Activated naive CD4-positive, alpha-beta T cell treated with anti-CD3 and anti-CD28 coated beads, Interleukin-2, amount 50 U/mL, for 24 hours (primary cell): ENCODE results near the gene TM4SF20.

Source experiments
- H3K27ac Mint-ChIP-seq: one replicate; pipeline ENCODE4 v1.8.0; 2021; ENCODE audit warnings: mild to moderate bottlenecking, mixed read lengths
- H3K27me3 Mint-ChIP-seq: one replicate; pipeline ENCODE4 v1.8.0; 2021; ENCODE audit warnings: mixed read lengths
- H3K36me3 Mint-ChIP-seq: one replicate; pipeline ENCODE4 v1.8.0; 2021; ENCODE audit warnings: mixed read lengths
- H3K4me1 Mint-ChIP-seq: one replicate; pipeline ENCODE4 v1.8.0; 2021; ENCODE audit warnings: mixed read lengths
- H3K4me3 Mint-ChIP-seq: one replicate; pipeline ENCODE4 v1.8.0; 2021; ENCODE audit warnings: mild to moderate bottlenecking, mixed read lengths
- H3K9me3 Mint-ChIP-seq: one replicate; pipeline ENCODE4 v1.8.0; 2021; ENCODE audit warnings: mixed read lengths

Gene TM4SF20

DNA sequence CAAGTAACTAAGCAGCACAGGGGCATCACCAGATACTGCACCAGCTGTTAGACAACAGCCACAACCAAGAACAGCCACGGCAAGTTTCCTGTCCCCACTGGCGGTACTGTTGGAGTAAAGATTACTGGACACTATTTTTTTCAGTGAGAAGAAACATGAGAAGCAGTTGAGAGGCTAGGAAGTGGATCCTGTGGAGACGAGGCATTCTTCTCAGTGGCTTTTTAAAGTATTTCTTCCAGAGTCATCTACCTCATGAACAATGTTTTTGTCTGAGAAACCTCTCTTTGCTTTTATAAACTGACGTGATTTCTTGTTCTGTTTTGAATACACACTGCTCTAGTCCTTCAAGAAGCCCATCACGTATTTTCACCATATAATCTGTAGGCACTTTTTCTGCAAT lies 18.8 kb downstream of the TM4SF20 start:
- H3K9me3 Mint-ChIP-seq: no peaks in the 10 kb centered on the region
- H3K36me3 Mint-ChIP-seq: no peaks in the 10 kb centered on the region
- no peaks in the 10 kb centered on the region for H3K27me3 Mint-ChIP-seq
- peak overlapping the region; percentile 41 for H3K27ac Mint-ChIP-seq
- no peak overlapping the region for H3K4me3 Mint-ChIP-seq
- no peaks in the 10 kb centered on the region for H3K4me1 Mint-ChIP-seq

DNA sequence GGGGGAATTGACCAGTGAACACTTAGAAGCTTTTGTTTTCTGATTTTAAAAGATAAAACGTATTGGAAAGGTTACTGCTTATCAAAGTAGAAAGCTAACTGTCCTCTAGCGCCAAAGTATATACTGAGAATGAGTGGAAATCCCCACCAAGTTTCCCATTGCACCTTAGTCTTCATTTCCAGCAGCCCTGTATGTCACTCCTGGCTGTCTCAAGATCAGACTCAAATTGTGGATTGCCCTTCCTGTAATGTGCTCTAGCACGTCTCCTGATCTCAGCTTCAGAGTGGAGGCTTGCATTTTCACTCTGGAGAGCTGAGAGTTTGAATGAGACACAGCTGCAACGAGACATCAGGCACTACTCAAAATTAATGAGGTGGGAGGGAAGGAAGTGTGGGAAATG lies 27.5 kb downstream of the TM4SF20 start:
- Mint-ChIP-seq H3K4me1 (peaks cover 8% of the 10 kb centered on the region), H3K9me3 (no peaks in the 10 kb centered on the region), H3K36me3 (peaks cover 3% of the 10 kb centered on the region), H3K27me3 (no peaks in the 10 kb centered on the region), H3K27ac (peak overlapping the region; percentile 23), H3K4me3 (no peak overlapping the region)

DNA sequence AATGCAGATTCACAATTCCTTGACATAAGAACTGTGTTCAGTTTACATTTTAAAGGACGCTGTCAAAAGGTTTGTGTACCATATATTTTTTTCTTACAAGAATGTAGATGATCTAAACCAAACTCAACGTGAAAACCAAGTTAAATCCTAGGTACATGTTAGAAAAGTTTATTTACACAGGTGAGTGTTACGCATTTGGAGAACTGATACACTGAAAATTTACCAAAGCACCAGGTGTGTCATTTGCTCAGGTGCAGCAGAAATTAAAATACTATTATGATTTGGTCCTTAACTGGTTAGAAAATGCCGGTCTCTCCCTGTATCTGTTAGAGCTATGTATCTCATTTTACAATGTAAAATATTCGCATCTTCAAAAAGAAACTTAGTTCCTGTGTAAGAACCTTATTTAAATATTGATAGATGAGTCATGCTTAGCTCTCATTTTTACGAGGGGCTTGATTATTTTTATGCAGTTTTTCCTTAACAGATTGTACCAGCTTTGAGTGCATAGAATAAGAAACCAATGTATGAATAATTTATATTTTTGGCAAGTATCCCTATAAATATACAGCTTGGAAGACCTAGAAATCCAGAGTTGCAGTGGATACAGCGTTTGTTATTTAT lies 29.0 kb downstream of the TM4SF20 start:
- H3K27me3 Mint-ChIP-seq: no peaks in the 10 kb centered on the region
- H3K36me3 Mint-ChIP-seq: peaks cover 9% of the 10 kb centered on the region
- no peak overlapping the region for H3K4me3 Mint-ChIP-seq
- H3K4me1 Mint-ChIP-seq: peaks cover 8% of the 10 kb centered on the region
- H3K27ac Mint-ChIP-seq: no peak overlapping the region
- no peaks in the 10 kb centered on the region for H3K9me3 Mint-ChIP-seq

DNA sequence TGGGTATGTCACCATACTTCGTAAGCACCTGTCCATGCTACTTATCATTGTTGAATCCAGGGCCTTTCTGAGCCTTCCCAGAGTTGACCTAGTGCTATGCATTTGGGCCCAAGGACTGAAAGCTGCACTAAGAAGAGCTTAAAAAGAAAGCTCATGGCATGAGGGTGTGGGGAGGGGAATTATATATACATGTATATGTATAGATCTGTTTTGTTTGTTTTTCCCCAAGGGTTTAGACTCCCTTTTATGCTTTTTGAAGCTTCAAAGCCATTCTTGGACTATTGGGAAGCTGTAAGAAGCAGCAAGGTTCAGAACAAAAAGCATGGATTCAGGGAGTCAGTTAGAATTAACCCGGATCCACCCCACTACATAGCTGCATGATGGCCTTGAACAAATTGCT lies 30.8 kb downstream of the TM4SF20 start:
- Mint-ChIP-seq H3K27me3 (no peaks in the 10 kb centered on the region), H3K9me3 (no peaks in the 10 kb centered on the region), H3K36me3 (peaks cover 8% of the 10 kb centered on the region), H3K27ac (peak overlapping the region; percentile 17), H3K4me3 (no peak overlapping the region), H3K4me1 (peaks cover 8% of the 10 kb centered on the region)

DNA sequence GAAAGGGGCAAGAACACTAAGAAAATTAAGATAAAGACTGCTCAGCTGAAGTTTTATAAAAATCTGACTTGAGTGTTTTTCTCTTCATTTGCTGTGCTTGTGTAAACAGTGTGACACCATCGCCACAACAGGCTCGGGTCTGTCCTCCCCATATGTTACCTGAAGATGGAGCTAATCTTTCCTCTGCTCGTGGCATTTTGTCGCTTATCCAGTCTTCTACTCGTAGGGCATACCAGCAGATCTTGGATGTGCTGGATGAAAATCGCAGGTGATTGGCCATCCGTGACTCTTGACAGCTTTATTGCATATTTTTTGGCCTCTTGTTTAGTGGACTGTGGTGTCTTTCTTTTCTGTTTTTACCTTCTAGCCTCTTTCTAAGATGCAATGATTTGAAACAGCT lies 32.0 kb downstream of the TM4SF20 start:
- peaks cover 10% of the 10 kb centered on the region for H3K36me3 Mint-ChIP-seq
- H3K4me3 Mint-ChIP-seq: no peak overlapping the region
- H3K27ac Mint-ChIP-seq: no peak overlapping the region
- H3K4me1 Mint-ChIP-seq: peaks cover 8% of the 10 kb centered on the region
- H3K27me3 Mint-ChIP-seq: no peaks in the 10 kb centered on the region
- no peaks in the 10 kb centered on the region for H3K9me3 Mint-ChIP-seq

DNA sequence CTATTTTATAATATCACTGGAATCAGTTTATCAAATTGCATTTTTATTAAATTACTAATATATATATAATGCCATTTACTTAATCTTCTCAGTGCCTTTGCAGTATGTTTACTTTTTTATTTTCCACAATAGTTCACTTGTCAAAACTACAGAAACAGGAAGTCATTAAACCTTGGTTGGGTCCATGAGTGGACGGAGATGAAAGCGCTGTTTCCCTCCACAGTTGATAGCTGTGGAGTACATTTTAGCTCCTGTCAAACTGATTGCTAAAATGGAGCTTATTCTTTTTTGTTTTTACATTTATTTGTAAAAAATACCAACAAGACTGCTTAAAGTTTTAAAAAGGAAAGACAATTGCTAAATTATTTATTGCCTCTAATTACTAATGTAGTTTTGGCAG lies 34.9 kb downstream of the TM4SF20 start:
- no peaks in the 10 kb centered on the region for H3K27me3 Mint-ChIP-seq
- H3K27ac Mint-ChIP-seq: no peak overlapping the region
- no peaks in the 10 kb centered on the region for H3K9me3 Mint-ChIP-seq
- peaks cover 13% of the 10 kb centered on the region for H3K36me3 Mint-ChIP-seq
- H3K4me3 Mint-ChIP-seq: no peak overlapping the region
- H3K4me1 Mint-ChIP-seq: no peaks in the 10 kb centered on the region

DNA sequence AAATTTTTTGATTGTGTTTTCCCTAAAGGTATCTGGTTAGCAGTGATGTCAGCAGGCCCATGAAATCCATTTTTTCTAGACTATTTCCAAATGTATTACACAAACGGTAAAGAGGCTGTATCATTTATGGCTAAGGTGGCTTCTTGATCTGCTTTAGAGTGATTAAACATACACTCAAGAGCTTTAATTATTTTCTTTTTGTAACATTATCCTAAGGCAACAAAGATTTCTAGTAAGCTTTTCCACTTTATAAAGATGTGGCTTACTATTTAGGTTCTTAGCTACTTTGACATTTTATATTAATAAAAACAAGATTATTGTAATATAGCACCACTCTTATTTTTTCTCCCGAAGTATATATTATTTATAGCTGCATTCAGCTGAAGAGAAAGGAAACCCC lies 37.6 kb downstream of the TM4SF20 start:
- no peaks in the 10 kb centered on the region for H3K9me3 Mint-ChIP-seq
- no peak overlapping the region for H3K4me3 Mint-ChIP-seq
- H3K27ac Mint-ChIP-seq: no peak overlapping the region
- H3K36me3 Mint-ChIP-seq: peaks cover 15% of the 10 kb centered on the region
- no peaks in the 10 kb centered on the region for H3K4me1 Mint-ChIP-seq
- no peaks in the 10 kb centered on the region for H3K27me3 Mint-ChIP-seq

DNA sequence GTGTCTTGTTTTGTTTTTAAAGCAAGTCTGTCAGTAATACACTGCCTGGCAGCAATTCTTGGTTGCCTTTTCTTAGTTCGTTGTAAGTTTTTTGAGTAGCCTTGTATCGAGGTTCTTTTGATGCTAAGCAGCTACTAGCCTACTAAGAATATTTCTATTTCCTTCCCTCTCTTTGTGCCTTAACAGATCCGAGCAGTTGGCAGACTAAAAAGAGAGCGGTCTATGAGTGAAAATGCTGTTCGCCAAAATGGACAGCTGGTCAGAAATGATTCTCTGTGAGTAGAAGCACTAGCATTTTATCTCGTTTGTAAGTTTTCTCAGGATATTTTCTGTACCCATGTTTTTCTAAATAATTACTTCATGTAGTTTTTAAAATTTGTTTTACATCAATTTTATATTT lies 39.0 kb downstream of the TM4SF20 start:
- Mint-ChIP-seq H3K27ac (no peak overlapping the region), H3K27me3 (no peaks in the 10 kb centered on the region), H3K9me3 (no peaks in the 10 kb centered on the region), H3K4me1 (no peaks in the 10 kb centered on the region), H3K36me3 (peaks cover 22% of the 10 kb centered on the region), H3K4me3 (no peak overlapping the region)

DNA sequence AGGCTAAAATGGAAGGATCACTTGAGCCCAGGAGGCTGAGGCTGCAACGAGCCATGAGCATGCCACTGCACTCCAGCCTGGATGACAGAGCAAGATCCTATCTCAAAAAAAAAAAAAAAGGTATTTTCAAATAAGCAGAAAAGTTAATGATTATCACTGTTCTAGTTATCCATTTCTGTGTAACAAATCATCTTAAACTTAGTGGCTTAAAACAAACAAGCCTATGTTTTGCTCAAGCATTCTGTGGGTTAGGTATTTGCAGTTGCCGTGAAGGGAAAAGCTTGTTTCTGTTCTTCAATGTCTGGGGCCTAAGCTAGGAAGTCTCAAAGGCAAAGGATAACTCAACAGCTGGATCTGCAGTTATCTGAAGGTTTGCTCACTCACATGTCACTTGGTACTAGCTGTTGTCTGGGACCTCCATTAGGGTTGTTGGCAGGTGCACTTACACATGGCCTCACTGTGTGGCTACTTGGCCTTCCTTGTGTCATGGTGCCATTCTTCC lies 40.0 kb downstream of the TM4SF20 start:
- Mint-ChIP-seq H3K27me3 (no peaks in the 10 kb centered on the region), H3K27ac (no peak overlapping the region), H3K4me1 (no peaks in the 10 kb centered on the region), H3K4me3 (no peak overlapping the region), H3K36me3 (peaks cover 27% of the 10 kb centered on the region), H3K9me3 (no peaks in the 10 kb centered on the region)

DNA sequence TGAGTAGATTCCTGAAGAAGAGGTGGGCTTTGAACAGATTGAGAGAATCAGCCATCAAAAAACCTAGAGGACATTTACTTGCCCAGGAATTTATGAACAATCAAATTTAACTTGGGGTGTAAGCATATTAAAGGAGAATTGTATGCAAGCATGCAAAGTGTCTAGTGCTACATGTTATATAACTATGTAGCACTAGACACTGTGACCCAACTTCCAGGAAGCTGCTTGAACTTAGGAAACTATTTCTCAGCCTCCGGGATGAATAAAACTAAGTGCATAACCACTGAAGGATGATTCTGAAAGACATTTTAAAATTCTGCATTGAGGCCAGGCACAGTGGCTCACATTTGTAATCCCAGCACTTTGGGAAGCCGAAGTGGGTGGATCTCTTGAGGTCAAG lies 41.7 kb downstream of the TM4SF20 start:
- H3K4me1 Mint-ChIP-seq: peaks cover under 1% of the 10 kb centered on the region
- no peaks in the 10 kb centered on the region for H3K9me3 Mint-ChIP-seq
- H3K4me3 Mint-ChIP-seq: no peak overlapping the region
- H3K27me3 Mint-ChIP-seq: no peaks in the 10 kb centered on the region
- H3K27ac Mint-ChIP-seq: no peak overlapping the region
- H3K36me3 Mint-ChIP-seq: peaks cover 30% of the 10 kb centered on the region

DNA sequence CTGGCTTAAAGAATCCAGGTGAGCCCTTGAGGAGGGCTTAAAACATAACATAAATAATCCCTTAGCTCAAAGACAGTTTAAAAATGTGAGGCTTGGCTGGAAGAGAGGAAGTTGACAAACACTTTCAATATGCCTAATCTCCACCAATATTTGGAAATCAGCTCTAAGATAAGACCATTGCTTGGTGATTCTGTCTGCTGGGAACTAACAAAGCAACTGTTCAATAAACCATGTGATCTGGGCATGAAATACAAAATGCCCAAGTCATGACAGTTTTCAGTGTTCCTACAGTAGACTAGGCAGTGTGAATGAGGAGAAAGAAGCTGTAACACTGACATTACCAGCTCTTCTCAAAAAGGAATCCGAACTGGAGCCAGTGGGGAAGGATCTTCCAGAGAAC lies 43.4 kb downstream of the TM4SF20 start:
- Mint-ChIP-seq H3K4me3 (no peak overlapping the region), H3K36me3 (peaks cover 32% of the 10 kb centered on the region), H3K27me3 (no peaks in the 10 kb centered on the region), H3K4me1 (peaks cover 9% of the 10 kb centered on the region), H3K27ac (no peak overlapping the region), H3K9me3 (no peaks in the 10 kb centered on the region)

DNA sequence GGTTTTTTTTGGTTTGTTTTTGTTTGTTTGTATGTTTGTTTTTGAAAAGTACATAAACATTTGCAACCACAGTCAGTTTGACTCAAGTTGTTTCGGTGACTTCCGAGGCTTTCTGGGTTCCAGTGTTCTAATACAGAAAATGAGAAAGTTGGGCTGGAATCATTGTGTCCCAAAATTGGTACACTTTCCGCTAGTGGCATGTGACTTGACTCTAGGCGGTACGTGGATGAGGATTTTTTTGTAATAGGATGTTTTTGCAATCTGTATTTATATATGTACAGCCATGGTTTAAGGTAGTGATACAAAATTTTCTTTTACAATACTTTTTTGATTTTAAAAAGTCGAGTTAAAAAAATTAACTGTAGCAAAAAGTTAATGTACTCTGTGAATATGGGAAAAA lies 52.3 kb downstream of the TM4SF20 start:
- Mint-ChIP-seq H3K9me3 (no peaks in the 10 kb centered on the region), H3K27me3 (no peaks in the 10 kb centered on the region), H3K36me3 (peaks cover 3% of the 10 kb centered on the region), H3K4me1 (peaks cover 57% of the 10 kb centered on the region), H3K4me3 (peak overlapping the region; percentile 94), H3K27ac (no peak overlapping the region)

DNA sequence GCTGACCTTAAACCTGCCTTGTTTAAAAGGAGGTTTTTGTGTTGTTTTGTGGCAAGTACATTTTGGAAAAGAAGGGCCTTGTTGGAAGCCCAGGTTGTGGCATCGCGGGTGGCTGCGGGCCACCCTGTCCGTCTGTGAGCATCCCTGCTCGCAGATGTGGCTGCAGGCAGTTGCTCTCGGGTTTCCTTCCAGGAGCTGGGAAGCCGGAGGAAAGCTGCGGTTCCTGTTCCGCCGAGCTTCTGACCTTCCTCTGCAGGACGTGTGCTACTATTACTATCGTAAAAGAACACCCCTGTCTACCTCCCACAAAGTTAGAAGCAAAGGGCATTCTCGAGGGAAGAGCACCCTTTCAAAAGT lies 53.3 kb downstream of the TM4SF20 start:
- Mint-ChIP-seq H3K4me1 (peaks cover 51% of the 10 kb centered on the region), H3K4me3 (peak overlapping the region; percentile 94), H3K27ac (peak overlapping the region; percentile 96), H3K9me3 (no peaks in the 10 kb centered on the region), H3K27me3 (no peaks in the 10 kb centered on the region), H3K36me3 (peaks cover 3% of the 10 kb centered on the region)

DNA sequence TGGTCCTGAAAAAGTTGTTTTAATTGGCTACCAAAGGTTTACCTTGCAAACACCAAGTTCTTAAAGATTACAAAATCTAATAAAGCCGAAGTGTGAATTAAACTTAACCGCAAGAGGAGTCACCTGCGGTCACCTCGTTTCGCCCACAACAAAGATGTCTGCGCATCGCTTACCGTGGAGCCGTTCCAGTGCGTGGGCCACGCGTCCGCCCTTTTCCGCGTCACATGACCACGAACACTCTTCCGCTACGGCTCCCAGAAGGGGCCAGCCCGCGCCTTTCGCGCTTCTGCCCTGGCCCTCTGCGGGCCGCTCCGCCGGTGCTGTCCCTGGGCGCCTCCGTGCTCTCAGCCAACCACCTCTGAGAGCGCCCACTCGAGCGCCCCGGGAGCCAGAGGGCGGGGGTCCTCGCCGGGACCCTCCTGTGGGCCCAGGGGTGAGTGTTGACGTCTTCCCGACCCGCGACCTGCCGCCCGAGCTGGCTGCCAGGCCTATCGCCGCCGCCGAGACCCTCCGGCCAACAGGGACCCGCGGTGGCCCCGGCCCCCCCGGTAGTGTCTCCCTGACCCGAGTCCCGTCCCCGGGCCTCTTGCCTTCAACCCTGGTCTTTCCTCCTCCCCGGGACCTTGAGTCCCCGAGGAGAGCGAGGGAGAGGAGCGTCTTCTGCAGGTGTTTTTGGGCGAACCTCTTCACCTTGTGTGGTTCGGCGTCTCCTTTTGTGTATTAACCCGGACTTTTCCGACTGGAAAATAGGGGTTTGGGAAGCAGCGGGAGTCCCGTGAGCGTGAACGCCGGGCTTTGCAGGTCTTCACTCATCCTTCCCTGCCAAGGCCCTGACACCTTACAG lies 53.9 kb downstream of the TM4SF20 start, which contains the start of gene MFF:
MFF (plus strand) TSS at position 257 of the 844 bp plus-strand sequence. CDS start 5,415 bp downstream, outside the sequence.
- Mint-ChIP-seq H3K27ac (peak within 1 kb of the TSS; percentile 96), H3K36me3 (peaks cover 3% of the 10 kb centered on the region), H3K4me1 (peaks cover 51% of the 10 kb centered on the region)

DNA sequence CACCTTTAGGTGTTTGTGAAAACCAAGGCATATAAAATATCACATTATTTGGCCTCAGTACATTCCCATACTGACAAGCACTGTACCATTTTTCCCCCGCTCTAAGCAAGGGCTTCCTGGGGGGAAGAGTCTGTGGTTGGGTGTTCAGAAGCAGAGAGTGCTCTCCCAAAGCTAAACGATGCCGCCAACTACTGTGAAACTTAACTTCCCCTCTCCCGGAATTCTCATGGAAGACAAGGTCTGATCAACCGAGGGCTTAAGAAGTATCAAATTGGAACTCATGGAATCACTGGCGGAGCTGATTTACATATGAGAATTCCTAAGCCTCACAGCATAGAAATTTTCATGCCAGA lies 54.5 kb downstream of the TM4SF20 start:
- peak overlapping the region; percentile 90 for H3K27ac Mint-ChIP-seq
- H3K27me3 Mint-ChIP-seq: no peaks in the 10 kb centered on the region
- H3K4me3 Mint-ChIP-seq: peak overlapping the region; percentile 94
- H3K36me3 Mint-ChIP-seq: peaks cover 3% of the 10 kb centered on the region
- peaks cover 50% of the 10 kb centered on the region for H3K4me1 Mint-ChIP-seq
- no peaks in the 10 kb centered on the region for H3K9me3 Mint-ChIP-seq

More for the DNA sequence above, 53.9 kb downstream of the TM4SF20 start, which contains the start of gene MFF:
- Mint-ChIP-seq H3K27me3 (no peaks in the 10 kb centered on the region), H3K9me3 (no peaks in the 10 kb centered on the region), H3K4me3 (peak within 1 kb of the TSS; percentile 94)

DNA sequence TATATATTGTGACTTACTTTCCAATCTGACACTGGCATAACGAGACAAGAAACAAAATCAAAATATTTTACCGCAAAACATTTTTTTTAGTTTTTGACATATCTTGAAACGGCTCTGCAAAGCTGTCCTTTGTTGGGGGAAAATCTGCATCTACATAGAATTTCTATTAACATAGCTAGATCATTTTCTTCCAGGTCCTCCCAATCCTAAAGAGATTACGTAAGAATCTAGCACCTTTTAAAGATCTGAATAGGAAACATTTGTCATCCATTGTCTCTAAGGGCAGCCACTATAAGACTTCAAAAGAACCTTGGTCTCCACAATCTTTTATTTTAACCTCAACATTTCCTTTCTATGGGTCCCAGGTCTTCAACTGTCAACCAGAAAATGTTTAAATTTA lies 55.3 kb downstream of the TM4SF20 start:
- Mint-ChIP-seq H3K27me3 (no peaks in the 10 kb centered on the region), H3K27ac (no peak overlapping the region), H3K4me3 (peak overlapping the region; percentile 33), H3K9me3 (no peaks in the 10 kb centered on the region), H3K36me3 (peaks cover 3% of the 10 kb centered on the region), H3K4me1 (peaks cover 44% of the 10 kb centered on the region)
